Colonic mucosa (tissue), 4 donors: ENCODE data around the gene RBBP8NL. TPM values are rescaled to one million over a fixed set of nuclear protein-coding genes. Genes with fewer than 3 reads are reported as not detected.

Experiments
- DNase-seq: peaks from one replicate; pipeline ENCODE4 v3.0.0-alpha.2; 2020
- H3K27ac ChIP-seq: fragments of 200-600 bp; one replicate; pipeline ENCODE4 v1.8.0; 2021
- H3K27me3 ChIP-seq: fragments of 200-600 bp; one replicate; pipeline ENCODE4 v1.8.0; 2021
- H3K36me3 ChIP-seq: fragments of 200-600 bp; one replicate; pipeline ENCODE4 v1.8.0; 2021
- H3K4me1 ChIP-seq: fragments of 200-600 bp; one replicate; pipeline ENCODE4 v1.8.0; 2021; ENCODE audit warnings: mild to moderate bottlenecking
- H3K4me3 ChIP-seq: fragments of 200-600 bp; one replicate; pipeline ENCODE4 v1.8.0; 2021
- H3K9ac ChIP-seq, 2 donors: one replicate each; pipeline ENCODE4 v1.7.0; 2013; ENCODE audit warnings: control low read depth in 2 of 2, low read depth in 2 of 2, low read length in 2 of 2
- H3K9me3 ChIP-seq: fragments of 200-600 bp; one replicate; pipeline ENCODE4 v1.8.0; 2021
- intact Hi-C: fragments of 100-400 bp; cut with DNase I; formaldehyde crosslinking; loops from one replicate; pipeline ENCODE4 v1.14.1; 2022
- total RNA-seq, 2 donors: library from RNA; stranded (reverse); fragmentation: NEBNext Ultra II Directional in 1 of 2; extraction: Animal tissue kit (Norgen Biotek cat#: 25700) in 1 of 2; gene quantifications; one replicate each; pipeline ENCODE4 v1.2.1, GENCODE V29; 2021
- TF ChIP-seq, protein P1 (sequence below): fragments of 200-600 bp; IDR thresholded peaks from one replicate; pipeline ENCODE4 v1.8.0; 2022; ENCODE audit warnings: antibody characterized with exemption, mild to moderate bottlenecking
- donor health status: healthy.
- donor health status: DM: no; HTN: no; CAD: no.
- donor health status: DM: no; HTN: no; CAD: no.

The RBBP8NL gene
- total RNA-seq, 2 donors from 2014 or later = 5.9 to 12.5 TPM

DNA sequence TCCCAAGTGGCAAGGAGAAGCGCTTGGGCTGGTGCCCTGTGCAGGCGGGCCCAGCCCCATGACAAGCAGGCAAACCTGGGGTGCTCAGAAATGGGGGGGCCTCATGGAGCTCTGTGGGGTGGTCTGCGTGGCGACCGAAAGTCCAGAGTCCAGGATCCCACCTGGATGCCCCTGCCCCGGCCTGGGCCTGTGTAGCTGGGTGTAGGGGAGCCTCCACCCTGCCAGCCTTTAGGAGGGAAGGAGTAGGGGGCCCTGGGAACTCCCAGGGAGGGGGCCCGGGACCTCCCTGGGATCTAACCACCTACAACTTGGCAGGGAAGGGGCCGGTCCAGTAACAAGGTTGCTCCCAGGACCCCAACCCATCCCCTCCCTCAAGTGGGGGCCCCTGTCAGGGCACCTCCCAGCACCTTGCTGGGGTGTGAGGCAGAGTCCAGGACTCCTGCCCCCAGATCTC, 55.7 kb downstream of the RBBP8NL start:
- TF ChIP-seq, protein P1, sequence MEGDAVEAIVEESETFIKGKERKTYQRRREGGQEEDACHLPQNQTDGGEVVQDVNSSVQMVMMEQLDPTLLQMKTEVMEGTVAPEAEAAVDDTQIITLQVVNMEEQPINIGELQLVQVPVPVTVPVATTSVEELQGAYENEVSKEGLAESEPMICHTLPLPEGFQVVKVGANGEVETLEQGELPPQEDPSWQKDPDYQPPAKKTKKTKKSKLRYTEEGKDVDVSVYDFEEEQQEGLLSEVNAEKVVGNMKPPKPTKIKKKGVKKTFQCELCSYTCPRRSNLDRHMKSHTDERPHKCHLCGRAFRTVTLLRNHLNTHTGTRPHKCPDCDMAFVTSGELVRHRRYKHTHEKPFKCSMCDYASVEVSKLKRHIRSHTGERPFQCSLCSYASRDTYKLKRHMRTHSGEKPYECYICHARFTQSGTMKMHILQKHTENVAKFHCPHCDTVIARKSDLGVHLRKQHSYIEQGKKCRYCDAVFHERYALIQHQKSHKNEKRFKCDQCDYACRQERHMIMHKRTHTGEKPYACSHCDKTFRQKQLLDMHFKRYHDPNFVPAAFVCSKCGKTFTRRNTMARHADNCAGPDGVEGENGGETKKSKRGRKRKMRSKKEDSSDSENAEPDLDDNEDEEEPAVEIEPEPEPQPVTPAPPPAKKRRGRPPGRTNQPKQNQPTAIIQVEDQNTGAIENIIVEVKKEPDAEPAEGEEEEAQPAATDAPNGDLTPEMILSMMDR = no peak
- DNase-seq = no peak
- H3K27me3 ChIP-seq = peaks cover 25% of the 10 kb centered on the region
- no peak overlapping the region for H3K4me3 ChIP-seq
- peaks cover 14% of the 10 kb centered on the region for H3K4me1 ChIP-seq
- intact Hi-C loops = no loop called here
- H3K9ac ChIP-seq = no peak overlapping the region
- H3K27ac ChIP-seq = no peak overlapping the region
- no peaks in the 10 kb centered on the region for H3K36me3 ChIP-seq
- H3K9me3 ChIP-seq = no peaks in the 10 kb centered on the region

- no peaks in the 10 kb centered on the region for H3K9me3 ChIP-seq
- peak overlapping the region; percentile 28 for H3K27ac ChIP-seq
- TF ChIP-seq, protein P1 = no peak
- peaks cover 30% of the 10 kb centered on the region for H3K27me3 ChIP-seq
- H3K9ac ChIP-seq = peak overlapping the region in 1 of 2 donors; percentile 12
- peaks cover 18% of the 10 kb centered on the region for H3K4me1 ChIP-seq
- intact Hi-C loops = no loop called here
- H3K36me3 ChIP-seq = no peaks in the 10 kb centered on the region
- no peak overlapping the region for H3K4me3 ChIP-seq
- no peak for DNase-seq
Measured at GRCh38 chr20:62370807-62371587, 56.3 kb downstream of the RBBP8NL start.

GRCh38 chr20:62370115-62370806, 57.1 kb downstream of the RBBP8NL start:
- peaks cover 32% of the 10 kb centered on the region for H3K27me3 ChIP-seq
- H3K9me3 ChIP-seq = no peaks in the 10 kb centered on the region
- no peak overlapping the region for H3K4me3 ChIP-seq
- peaks cover 19% of the 10 kb centered on the region for H3K4me1 ChIP-seq
- H3K27ac ChIP-seq = peak overlapping the region; percentile 28
- H3K9ac ChIP-seq = peak overlapping the region in 1 of 2 donors; percentile 12
- intact Hi-C loops = no loop called here
- DNase-seq = no peak
- H3K36me3 ChIP-seq = no peaks in the 10 kb centered on the region
- TF ChIP-seq, protein P1 = no peak

DNA sequence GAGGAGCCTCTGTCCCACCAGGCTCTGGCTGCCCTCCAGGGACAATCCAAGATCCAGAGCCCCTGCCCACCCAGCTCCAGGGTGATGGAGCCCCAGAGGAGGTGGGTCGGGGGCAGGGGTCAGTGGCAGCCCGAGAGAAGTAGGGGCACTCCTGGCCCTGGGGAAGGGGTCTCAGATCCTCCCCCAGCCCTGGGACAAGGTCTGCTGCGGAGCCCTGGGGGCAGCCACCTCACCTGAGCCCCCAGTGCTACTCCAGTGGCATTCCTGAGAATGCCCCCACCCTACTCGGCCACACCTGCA, 57.6 kb downstream of the RBBP8NL start:
- peaks cover 30% of the 10 kb centered on the region for H3K27me3 ChIP-seq
- intact Hi-C loops = no loop called here
- no peaks in the 10 kb centered on the region for H3K9me3 ChIP-seq
- H3K27ac ChIP-seq = peak overlapping the region; percentile 28
- peaks cover 19% of the 10 kb centered on the region for H3K4me1 ChIP-seq
- no peak overlapping the region for H3K4me3 ChIP-seq
- H3K9ac ChIP-seq = no peak overlapping the region
- no peaks in the 10 kb centered on the region for H3K36me3 ChIP-seq
- DNase-seq = no peak
- TF ChIP-seq, protein P1 = no peak

GRCh38 chr20:62368976-62369814, 58.1 kb downstream of the RBBP8NL start:
- intact Hi-C loops = no loop called here
- no peak overlapping the region for H3K4me3 ChIP-seq
- H3K36me3 ChIP-seq = no peaks in the 10 kb centered on the region
- no peak for DNase-seq
- H3K9ac ChIP-seq = no peak overlapping the region
- H3K27ac ChIP-seq = peak overlapping the region; percentile 28
- H3K27me3 ChIP-seq = peaks cover 28% of the 10 kb centered on the region
- no peaks in the 10 kb centered on the region for H3K9me3 ChIP-seq
- H3K4me1 ChIP-seq = peaks cover 19% of the 10 kb centered on the region
- TF ChIP-seq, protein P1 = peak; percentile 18
